Vagina (tissue), 2 donors: Measurements from ENCODE around the gene TMEM222.

Experiments
- CTCF ChIP-seq, 3 experiments: fragments of 450-650 bp in 2 of 3; fragments of 200-600 bp in 1 of 3; sonication (generic) in 1 of 3; IDR thresholded peaks; one replicate each; pipeline ENCODE4 v1.5.1; 2017 to 2019; ENCODE audit warnings: antibody characterized with exemption in 3 of 3, mild to moderate bottlenecking in 2 of 3, moderate library complexity in 2 of 3
- POLR2AphosphoS5 ChIP-seq, 2 donors: sonication (generic); formaldehyde crosslinking; IDR thresholded peaks; one replicate each; pipeline ENCODE4 v1.9.0; 2017; ENCODE audit warnings: antibody characterized with exemption in 2 of 2, mild to moderate bottlenecking in 2 of 2, low read depth in 1 of 2; ENCODE audit not compliant: insufficient read depth in 1 of 2

DNA sequence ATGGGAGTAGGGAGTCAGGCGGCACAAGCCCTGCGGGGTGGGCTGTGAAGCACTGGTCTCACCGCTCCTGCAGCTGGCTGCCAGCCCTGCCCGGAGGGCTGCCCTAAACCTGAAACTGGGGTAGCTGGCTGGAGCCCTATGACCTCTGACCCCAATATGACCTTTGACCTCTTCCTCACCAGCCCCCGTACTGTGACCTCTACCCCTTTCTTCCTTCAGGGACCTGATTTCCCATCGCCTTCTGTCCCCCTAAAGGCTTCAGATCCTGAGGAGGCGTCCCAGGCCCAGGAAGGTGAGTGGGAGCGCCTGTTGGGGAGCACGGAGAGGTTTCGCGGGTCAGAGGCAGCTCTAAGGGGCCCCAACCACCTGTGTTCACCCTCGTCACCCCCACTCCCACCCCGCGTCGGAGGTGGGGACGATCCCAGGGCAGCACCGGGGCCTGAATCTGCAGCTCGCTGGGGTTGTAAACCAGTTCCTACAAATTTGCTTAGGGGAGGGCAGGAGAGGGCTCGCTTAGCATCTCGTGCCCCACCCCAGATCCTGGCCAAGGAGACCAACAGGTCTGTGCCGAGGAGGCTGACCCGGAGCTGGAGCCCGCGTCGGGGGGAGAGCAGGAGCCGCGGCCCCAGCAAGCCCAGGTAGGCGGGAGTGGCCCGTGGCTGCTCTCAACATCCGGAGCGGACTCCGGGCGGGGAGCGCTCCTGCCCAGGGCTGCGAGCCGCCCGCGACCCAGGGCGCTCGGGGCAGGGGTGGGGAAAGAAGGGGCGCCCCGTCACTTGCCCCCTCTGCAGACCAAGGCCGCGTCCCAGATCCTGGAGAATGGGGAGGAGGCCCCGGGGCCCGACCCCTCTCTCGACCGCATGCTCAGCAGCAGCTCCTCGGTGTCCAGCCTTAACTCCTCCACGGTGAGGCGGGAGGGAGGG is 27.2 kb downstream of the TMEM222 start:
- TF ChIP-seq CTCF (IDR thresholded peaks at IDR 0.05) (no peak), POLR2AphosphoS5 (IDR thresholded peaks at IDR 0.05; ENCODE audit: insufficient read depth in 1 of 2, low read depth in 1 of 2) (peak in 1 of 2 donors; percentile 23)
